GM18517 (cell line): ENCODE data around the gene MARCHF3.
"Not testable (repeated sequence)": the region's sequence is repeated elsewhere in the genome, so short reads cannot be mapped to it uniquely, and the experiment has no call there.

ENCODE experiments used
- ATAC-seq: cut with Tn5 transposase; IDR thresholded peaks from one replicate; pipeline ENCODE4 v1.9.1; 2021; ENCODE audit warnings: mild to moderate bottlenecking, moderate library complexity; ENCODE audit not compliant: unreplicated experiment

The MARCHF3 gene, protein sequence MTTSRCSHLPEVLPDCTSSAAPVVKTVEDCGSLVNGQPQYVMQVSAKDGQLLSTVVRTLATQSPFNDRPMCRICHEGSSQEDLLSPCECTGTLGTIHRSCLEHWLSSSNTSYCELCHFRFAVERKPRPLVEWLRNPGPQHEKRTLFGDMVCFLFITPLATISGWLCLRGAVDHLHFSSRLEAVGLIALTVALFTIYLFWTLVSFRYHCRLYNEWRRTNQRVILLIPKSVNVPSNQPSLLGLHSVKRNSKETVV

DNA sequence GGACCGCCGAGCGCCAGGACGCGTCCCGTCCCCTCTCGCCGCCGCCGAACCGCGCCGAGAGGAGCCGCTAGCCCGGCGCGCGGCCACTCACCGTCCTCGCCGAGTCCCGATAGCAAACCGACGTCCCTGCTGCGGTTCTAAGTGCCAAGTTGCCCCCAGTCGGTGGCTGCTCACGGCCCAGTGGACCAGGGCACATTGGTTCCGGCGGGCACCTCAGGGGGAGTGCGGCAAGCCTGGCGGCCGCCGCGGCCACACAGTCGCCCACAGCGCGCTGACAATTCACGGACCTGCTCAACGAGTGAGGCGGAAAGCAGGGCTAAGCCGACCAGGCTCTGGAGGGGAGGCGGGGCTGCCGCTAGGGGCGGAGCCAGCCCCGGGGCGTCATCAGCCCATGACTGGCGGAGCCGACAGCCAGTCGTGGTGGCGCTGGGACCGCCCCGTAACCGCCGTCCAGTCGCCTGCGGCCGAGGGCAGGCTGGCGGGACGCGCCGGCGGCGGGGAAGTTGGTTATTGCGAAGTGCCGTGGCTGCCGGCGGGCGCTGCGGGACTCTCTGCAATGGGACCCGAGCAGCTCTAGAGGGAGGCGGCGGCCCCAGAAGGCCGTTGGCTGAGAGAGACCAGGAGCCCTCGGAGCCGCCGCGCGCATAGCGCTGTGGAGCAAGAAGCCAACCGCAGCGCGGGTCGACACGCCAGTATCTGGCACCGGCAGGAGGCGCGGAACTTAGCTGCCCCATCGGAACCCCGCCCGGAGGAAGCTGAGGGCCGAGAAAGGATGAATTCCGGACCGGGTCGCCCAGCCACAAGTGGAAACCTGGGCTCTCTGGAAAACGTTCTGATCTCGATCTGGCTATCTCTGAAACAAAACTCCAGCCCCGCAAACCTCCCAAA, at the start of gene MARCHF3:
Gene MARCHF3 (minus strand): TSS at position 300 of the 888 bp plus-strand sequence. CDS start 112,387 bp downstream, outside the sequence.
- ATAC-seq, result peak; percentile 87

GRCh38 chr5:127079994-127080491, 49.7 kb upstream of the MARCHF3 start:
- no peak for ATAC-seq

- no peak for ATAC-seq
Observed at GRCh38 chr5:127077366-127077765, 47.0 kb upstream of the MARCHF3 start.

- ATAC-seq, result no peak
Observed at GRCh38 chr5:127076315-127077129, 46.2 kb upstream of the MARCHF3 start.

GRCh38 chr5:127074466-127074865, 44.1 kb upstream of the MARCHF3 start:
- ATAC-seq, result no peak

DNA sequence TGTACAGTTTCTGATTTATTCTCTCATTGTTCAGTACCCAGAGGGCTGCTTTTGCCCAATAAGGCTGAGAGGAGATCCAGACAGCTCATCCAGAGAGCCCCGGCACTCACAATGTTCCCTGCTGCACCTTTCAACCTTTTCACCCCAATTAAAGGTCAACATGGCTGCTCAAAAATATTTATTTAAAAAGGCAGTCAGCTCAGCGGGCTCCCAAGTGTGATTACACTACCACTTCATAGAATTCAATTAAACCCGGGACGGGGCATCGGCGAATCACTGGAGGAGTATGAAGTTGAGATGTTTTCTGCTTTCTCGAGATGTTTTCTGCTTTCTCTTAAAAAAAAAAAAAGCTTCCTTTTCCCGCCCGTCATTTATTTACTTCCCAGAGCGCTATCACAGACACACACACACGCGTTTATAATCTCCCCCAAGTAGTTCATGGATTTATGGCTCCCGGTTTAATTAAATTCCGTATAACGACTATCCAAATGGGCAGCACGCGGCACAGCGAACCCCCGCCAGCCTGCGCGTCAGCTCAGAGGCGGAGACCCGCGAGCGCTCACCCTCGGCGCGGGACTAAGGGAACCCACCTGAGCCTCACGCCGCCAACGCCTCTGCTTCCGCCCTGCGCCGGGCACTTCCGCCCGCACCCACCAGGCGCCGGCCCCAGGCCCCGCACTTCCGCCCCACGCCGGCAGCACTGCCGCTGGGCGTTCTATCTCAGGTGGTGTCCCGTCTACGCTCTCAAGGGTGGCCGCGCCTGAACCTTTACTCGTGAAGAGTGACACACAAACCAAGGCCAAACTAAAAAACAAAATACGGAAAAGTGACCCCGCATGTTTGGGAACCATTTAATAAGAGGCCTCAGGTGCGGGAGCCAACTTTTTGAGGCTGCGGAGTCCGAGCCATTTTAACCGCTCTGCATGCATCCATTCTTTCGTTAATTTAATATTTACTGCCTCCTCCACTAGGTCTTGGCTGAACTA, 42.8 kb upstream of the MARCHF3 start, which contains the start of gene C5orf63:
Gene C5orf63 (minus strand): TSS at position 642 of the 986 bp plus-strand sequence. CDS start 14,507 bp downstream, outside the sequence.
- ATAC-seq, result peak; percentile 95

DNA sequence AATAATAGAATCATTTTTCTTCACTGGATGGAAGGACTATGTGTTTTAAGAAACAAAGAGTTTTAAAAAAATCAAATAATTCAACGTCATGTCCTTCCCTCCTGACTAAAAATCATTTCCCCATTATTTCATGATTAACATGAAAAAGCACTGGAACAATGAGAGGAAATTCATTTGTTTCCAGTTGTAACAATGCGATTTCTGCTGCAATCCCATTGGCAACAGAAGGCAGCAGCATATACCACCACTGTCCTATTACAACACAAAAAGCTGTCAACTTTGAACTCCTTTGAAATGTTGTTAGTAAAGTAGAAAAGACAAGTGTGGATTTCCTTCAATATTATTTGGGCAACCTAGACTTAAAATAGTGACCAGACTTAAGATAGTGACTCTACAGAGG, 39.9 kb upstream of the MARCHF3 start:
- no peak for ATAC-seq

DNA sequence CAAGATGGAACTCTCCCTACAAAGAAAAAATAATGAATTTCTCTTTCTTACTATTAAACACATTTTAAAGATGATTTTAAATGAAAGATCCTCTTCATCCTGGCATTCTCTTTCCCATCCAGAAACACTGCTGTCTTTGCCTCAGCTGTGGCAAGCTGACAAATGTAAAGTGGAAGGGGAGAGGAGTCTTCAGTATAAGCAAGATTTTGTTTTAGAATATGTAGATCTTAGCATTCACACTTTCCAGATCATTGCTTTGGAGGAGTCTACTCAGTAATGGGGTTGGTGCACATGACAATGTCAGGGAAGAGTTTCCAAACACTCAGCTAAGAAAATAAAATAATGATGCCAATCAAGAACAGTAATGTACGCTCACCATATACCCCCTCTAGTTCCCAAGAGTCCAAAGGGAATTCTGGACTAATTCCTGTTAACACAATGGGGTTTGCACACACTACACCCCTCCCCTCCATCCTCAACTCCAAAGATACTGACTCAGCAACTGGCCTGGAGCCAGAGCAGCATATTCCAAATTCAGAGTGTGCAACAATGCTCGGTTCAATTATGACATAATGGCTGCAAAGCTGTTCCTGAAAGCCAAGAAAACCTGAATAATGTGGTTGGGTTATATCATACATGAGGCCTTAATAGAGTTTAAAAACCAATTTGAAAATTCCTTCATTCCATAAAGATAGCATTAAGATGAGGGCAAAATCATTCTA, 38.3 kb upstream of the MARCHF3 start:
- no peak for ATAC-seq

- no peak for ATAC-seq
Observed at GRCh38 chr5:127066721-127067120, 36.4 kb upstream of the MARCHF3 start.

DNA sequence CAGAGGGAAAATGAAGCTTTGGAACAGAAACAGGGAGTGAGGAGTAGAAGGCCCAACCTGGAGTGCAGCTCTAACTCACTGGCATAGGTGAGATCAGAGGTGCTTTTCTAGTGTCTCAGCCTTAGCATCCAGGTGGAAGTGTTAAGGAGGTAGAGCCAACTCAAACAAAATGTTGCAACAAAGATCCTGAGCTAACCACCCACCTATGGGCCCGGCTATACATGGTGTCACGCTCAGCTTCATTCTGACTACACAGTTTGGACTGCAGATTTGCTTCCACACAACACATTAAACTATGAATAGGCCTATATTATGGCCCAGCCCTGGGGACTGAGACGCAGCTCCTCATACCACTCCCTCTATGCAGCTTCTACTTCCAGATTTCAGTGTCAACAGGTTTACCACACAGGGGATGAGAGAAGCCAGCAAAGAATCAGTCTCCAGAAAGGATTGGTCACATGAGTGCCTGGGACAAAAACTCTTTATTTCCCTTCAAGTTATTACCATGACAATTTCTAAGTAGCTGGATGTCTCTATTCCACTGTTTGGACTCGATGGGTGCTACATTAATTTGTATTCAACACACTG, 34.0 kb upstream of the MARCHF3 start:
- no peak for ATAC-seq

- no peak for ATAC-seq
Observed at GRCh38 chr5:127063257-127063913, 33.0 kb upstream of the MARCHF3 start.

DNA sequence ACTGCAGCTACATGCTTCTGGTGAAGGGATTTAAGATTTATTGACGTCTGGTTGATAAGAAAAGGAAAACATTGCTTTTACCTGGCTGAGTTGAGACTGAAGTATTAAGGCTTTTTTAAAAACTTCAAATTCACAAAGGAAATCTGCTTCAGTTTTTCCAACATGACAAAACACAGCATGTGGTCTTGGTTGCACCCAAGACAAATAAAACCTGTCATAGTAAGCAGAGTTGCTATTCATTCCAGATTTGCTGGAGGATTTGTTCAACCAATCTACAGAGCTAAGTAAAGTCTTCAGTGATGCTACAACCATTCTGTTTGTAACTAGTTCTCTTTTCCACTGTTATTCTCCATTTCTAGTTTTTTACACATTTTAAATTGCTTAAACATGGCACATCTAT, 31.6 kb upstream of the MARCHF3 start:
- no peak for ATAC-seq

DNA sequence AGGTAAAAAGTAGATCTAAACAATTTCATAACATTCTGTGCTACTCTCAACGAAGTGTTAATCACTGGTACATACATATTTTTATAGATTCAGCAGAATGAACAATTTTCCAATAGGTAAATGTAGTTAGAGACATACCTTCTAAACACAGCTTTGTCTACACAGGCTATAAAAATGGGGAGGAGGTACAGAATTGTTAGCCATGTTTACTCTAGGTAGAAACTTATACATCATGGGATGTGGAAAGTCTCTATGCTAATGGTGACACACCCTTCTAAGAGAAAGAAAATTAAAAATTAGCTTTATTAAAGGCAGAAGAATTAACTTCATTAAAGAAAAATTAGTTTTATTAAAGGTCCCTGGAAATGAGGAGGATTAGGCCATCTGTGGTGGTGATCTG, 31.2 kb upstream of the MARCHF3 start:
- ATAC-seq, result no peak

DNA sequence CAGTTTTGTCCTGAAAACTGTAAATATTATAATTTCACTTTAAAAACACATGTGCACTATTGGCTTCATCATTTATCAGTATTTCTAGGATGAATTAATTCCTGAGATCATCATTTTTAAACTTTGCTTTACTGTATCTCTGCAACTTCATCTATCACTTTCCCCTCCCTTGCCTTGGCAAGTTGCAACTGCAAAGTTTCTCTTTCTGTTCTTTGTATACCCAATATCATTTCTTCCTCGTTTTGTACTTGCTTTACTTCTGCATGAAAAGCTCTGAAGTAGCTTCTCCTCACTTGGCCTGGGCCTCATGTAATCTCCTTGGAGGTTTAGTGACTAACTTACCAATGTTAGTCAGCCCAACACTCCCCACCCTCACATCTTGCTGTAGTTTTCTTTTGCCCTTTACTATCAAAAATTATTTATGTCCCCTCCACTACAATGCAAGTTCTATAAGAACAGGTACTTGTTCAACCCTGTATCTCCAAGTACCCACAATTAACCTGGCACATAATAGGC, 30.2 kb upstream of the MARCHF3 start:
- ATAC-seq, result no peak

DNA sequence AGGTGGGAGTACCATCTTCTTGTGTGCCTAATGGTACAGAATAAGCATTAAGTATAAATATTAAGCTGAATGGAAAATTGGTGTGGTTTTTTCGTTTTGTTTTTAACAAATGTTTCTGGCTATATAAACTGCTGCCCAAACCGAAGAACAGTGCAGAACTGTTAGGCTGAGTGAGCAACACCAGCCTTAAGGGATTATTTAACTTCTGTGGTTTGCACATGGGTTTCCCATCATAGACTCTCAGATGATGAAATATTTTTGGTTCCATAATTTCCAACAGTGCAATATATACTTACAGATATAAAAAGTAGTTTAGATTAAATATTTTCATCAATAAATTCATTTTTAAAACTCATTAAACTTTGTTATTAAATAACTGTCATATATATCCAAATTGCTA, 26.5 kb upstream of the MARCHF3 start:
- no peak for ATAC-seq

GRCh38 chr5:127055880-127056653, 25.7 kb upstream of the MARCHF3 start:
- ATAC-seq, result no peak

DNA sequence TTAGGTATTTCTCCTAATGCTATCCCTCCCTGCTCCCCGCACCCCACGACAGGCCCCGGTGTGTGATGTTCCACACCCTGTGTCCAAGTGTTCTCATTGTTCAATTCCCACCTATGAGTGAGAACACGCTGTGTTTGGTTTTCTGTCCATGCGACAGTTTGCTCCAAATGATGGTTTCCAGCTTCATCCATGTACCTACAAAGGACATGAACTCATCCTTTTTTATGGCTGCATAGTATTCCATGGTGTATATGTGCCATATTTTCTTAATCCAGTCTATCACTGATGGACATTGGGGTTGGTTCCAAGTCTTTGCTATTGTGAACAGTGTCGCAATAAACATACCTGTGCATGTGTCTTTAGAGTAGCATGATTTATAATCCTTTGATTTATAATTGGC, 23.2 kb upstream of the MARCHF3 start:
- ATAC-seq, result not testable (repeated sequence)
